ENCODE data around the gene CD44.

GRCh38 chr11:35232891-35233330 is 93.9 kb downstream of the CD44 start:
- TF ChIP-seq POLR2A (IDR thresholded peaks at IDR 0.05), result no peak
- no peak for TF ChIP-seq CTCF (IDR thresholded peaks at IDR 0.05)

Data from lower leg skin (tissue), 3 donors.